Occipital lobe (tissue), 2 donors: Measurements from ENCODE around the gene HSD17B12. TPM values are rescaled to one million over a fixed set of nuclear protein-coding genes. Genes with fewer than 3 reads are reported as not detected.

Experiments used
- DNase-seq: peaks from one replicate; lab custom pipeline; 2025; lab: John Stamatoyannopoulos, UW
- total RNA-seq: library from RNA; depleted of rRNA; stranded (reverse); fragments of >200 nt; gene quantifications from one replicate; pipeline ENCODE4 v1.2.3, GENCODE V29; 2014

The HSD17B12 gene
- total RNA-seq, 1 donor from 2014 or later = 68.9 TPM

- no peak for DNase-seq
These were observed 117.3 kb downstream of the HSD17B12 start for GRCh38 chr11:43797866-43798265.

GRCh38 chr11:43802509-43802908 lies 122.0 kb downstream of the HSD17B12 start:
- DNase-seq = no peak

GRCh38 chr11:43803766-43804165 lies 123.2 kb downstream of the HSD17B12 start:
- DNase-seq = no peak

- no peak for DNase-seq
These were observed 126.4 kb downstream of the HSD17B12 start for GRCh38 chr11:43806976-43807375.

GRCh38 chr11:43810929-43811596 lies 130.5 kb downstream of the HSD17B12 start:
- no peak for DNase-seq

GRCh38 chr11:43812471-43812870 lies 131.9 kb downstream of the HSD17B12 start:
- DNase-seq = no peak

- DNase-seq = no peak
These were observed 137.7 kb downstream of the HSD17B12 start for GRCh38 chr11:43818220-43818619.

- DNase-seq = no peak
These were observed 139.4 kb downstream of the HSD17B12 start for GRCh38 chr11:43819926-43820325.

- no peak for DNase-seq
These were observed 142.8 kb downstream of the HSD17B12 start for GRCh38 chr11:43823316-43823715.

GRCh38 chr11:43823851-43824250 lies 143.3 kb downstream of the HSD17B12 start:
- DNase-seq = no peak

- no peak for DNase-seq
These were observed 144.8 kb downstream of the HSD17B12 start for GRCh38 chr11:43825217-43825816.

GRCh38 chr11:43830928-43831440 lies 150.4 kb downstream of the HSD17B12 start:
- peak; percentile 65 for DNase-seq

GRCh38 chr11:43832536-43832935 lies 152.0 kb downstream of the HSD17B12 start:
- DNase-seq = no peak

- no peak for DNase-seq
These were observed 153.1 kb downstream of the HSD17B12 start for GRCh38 chr11:43833657-43834073.

GRCh38 chr11:43834286-43834685 lies 153.7 kb downstream of the HSD17B12 start:
- DNase-seq = no peak

GRCh38 chr11:43835104-43835503 lies 154.6 kb downstream of the HSD17B12 start:
- no peak for DNase-seq

- DNase-seq = no peak
These were observed 157.3 kb downstream of the HSD17B12 start for GRCh38 chr11:43837879-43838278.

GRCh38 chr11:43842021-43842420 lies 161.5 kb downstream of the HSD17B12 start:
- DNase-seq = no peak

- no peak for DNase-seq
These were observed 165.3 kb downstream of the HSD17B12 start for GRCh38 chr11:43845816-43846215.

- DNase-seq = peak; percentile 14
These were observed 171.6 kb downstream of the HSD17B12 start for GRCh38 chr11:43852057-43852636.

- DNase-seq = no peak
These were observed 173.2 kb downstream of the HSD17B12 start for GRCh38 chr11:43853781-43854180.

GRCh38 chr11:43856993-43857392 lies 176.5 kb downstream of the HSD17B12 start:
- DNase-seq = no peak

GRCh38 chr11:43861141-43861540 lies 180.6 kb downstream of the HSD17B12 start:
- DNase-seq = no peak
